HUES6 (cell line): ENCODE results near the gene UBE2QL1.

ENCODE experiments used
- H3K27ac ChIP-seq: 2 replicates; pipeline ENCODE4 v1.7.0; 2013; ENCODE audit warnings: low read depth, mild to moderate bottlenecking, low read length, inconsistent platforms
- H3K27me3 ChIP-seq: 2 replicates; pipeline ENCODE4 v1.6.1; 2013; ENCODE audit warnings: low read length; ENCODE audit not compliant: control insufficient read depth, insufficient read depth
- H3K36me3 ChIP-seq: 2 replicates; pipeline ENCODE4 v1.6.1; 2013; ENCODE audit warnings: low read length; ENCODE audit not compliant: control insufficient read depth, insufficient read depth
- H3K4me1 ChIP-seq: 2 replicates; pipeline ENCODE4 v1.6.1; 2013; ENCODE audit warnings: low read length; ENCODE audit not compliant: control insufficient read depth, insufficient read depth
- H3K4me3 ChIP-seq: 2 replicates; pipeline ENCODE4 v1.5.1; 2013; ENCODE audit warnings: low read depth, low read length
- H3K9ac ChIP-seq: one replicate; pipeline ENCODE4 v1.6.1; 2013; ENCODE audit warnings: mild to moderate bottlenecking, low read length
- H3K9me3 ChIP-seq: 2 replicates; pipeline ENCODE4 v1.6.1; 2013; ENCODE audit warnings: low read depth, low read length; ENCODE audit not compliant: control insufficient read depth, insufficient read depth

The UBE2QL1 gene

GRCh38 chr5:6540111-6540827 is 91.6 kb downstream of the UBE2QL1 start:
- no peak overlapping the region for H3K27ac ChIP-seq
- no peaks in the 10 kb centered on the region for H3K9me3 ChIP-seq
- no peak overlapping the region for H3K9ac ChIP-seq
- no peak overlapping the region for H3K4me3 ChIP-seq
- peaks cover 6% of the 10 kb centered on the region; the same call in 1 of the 2 replicates for H3K27me3 ChIP-seq
- no peaks in the 10 kb centered on the region for H3K4me1 ChIP-seq
- no peaks in the 10 kb centered on the region for H3K36me3 ChIP-seq

- Histone ChIP-seq H3K9me3 (no peaks in the 10 kb centered on the region), H3K27me3 (peaks cover 6% of the 10 kb centered on the region; the same call in 1 of the 2 replicates), H3K27ac (no peak overlapping the region), H3K4me1 (no peaks in the 10 kb centered on the region), H3K9ac (no peak overlapping the region), H3K4me3 (no peak overlapping the region), H3K36me3 (no peaks in the 10 kb centered on the region)
These were observed 92.8 kb downstream of the UBE2QL1 start for GRCh38 chr5:6541256-6542013.

- no peak overlapping the region for H3K4me3 ChIP-seq
- peaks cover 6% of the 10 kb centered on the region; the same call in 1 of the 2 replicates for H3K27me3 ChIP-seq
- no peaks in the 10 kb centered on the region for H3K36me3 ChIP-seq
- no peak overlapping the region for H3K9ac ChIP-seq
- H3K9me3 ChIP-seq, result no peaks in the 10 kb centered on the region
- H3K27ac ChIP-seq, result no peak overlapping the region
- H3K4me1 ChIP-seq, result no peaks in the 10 kb centered on the region
These were observed 94.0 kb downstream of the UBE2QL1 start for GRCh38 chr5:6542421-6543345.

- Histone ChIP-seq H3K4me1 (no peaks in the 10 kb centered on the region), H3K27me3 (peaks cover 6% of the 10 kb centered on the region; the same call in 1 of the 2 replicates)
These were observed 94.7 kb downstream of the UBE2QL1 start for GRCh38 chr5:6543346-6543730.

GRCh38 chr5:6543830-6544560 is 95.3 kb downstream of the UBE2QL1 start:
- Histone ChIP-seq H3K9ac (no peak overlapping the region), H3K27me3 (peaks cover 6% of the 10 kb centered on the region; the same call in 1 of the 2 replicates), H3K4me1 (no peaks in the 10 kb centered on the region), H3K9me3 (no peaks in the 10 kb centered on the region), H3K27ac (no peak overlapping the region), H3K36me3 (no peaks in the 10 kb centered on the region), H3K4me3 (no peak overlapping the region)

More at GRCh38 chr5:6543346-6543730, 94.7 kb downstream of the UBE2QL1 start:
- no peaks in the 10 kb centered on the region for H3K9me3 ChIP-seq
- H3K4me3 ChIP-seq, result no peak overlapping the region
- H3K36me3 ChIP-seq, result no peaks in the 10 kb centered on the region
- no peak overlapping the region for H3K9ac ChIP-seq
- no peak overlapping the region for H3K27ac ChIP-seq
